BJ (cell line): ENCODE results near the gene LRRC8D. TPM values are rescaled to one million over a fixed set of nuclear protein-coding genes. Genes with fewer than 3 reads are reported as not detected.

Source experiments
- CTCF ChIA-PET: fragments of 350-600 bp; formaldehyde crosslinking; extraction: SDS; loops from one replicate; lab custom pipeline; 2021; ENCODE audit warnings: antibody characterized with exemption, inconsistent platforms; lab: Yijun Ruan, JAX
- POLR2A ChIA-PET: fragments of 300-600 bp; sonication (Branson Sonifier 250); formaldehyde crosslinking; extraction: SDS; loops from one replicate; lab custom pipeline; 2021; ENCODE audit warnings: antibody characterized with exemption; lab: Charles Lee
- DNase-seq: peaks from one replicate; pipeline ENCODE4 v3.0.0-alpha.2; 2011; ENCODE audit warnings: low read depth
- H3K27me3 ChIP-seq: 2 replicates; pipeline ENCODE4 v1.6.0; 2011; ENCODE audit warnings: low read length; ENCODE audit not compliant: control insufficient read depth, insufficient read depth
- H3K36me3 ChIP-seq: 2 replicates; pipeline ENCODE4 v1.5.1; 2011; ENCODE audit warnings: low read length; ENCODE audit not compliant: control insufficient read depth, insufficient read depth
- H3K4me3 ChIP-seq: 2 replicates; pipeline ENCODE4 v1.5.1; 2011; ENCODE audit warnings: low read depth, mild to moderate bottlenecking, control low read depth, low read length
- polyA plus RNA-seq: library from polyadenylated mRNA; depleted of rRNA; stranded (reverse); fragments of >200 nt; gene quantifications from 2 replicates; pipeline ENCODE4 v1.2.3, GENCODE V29; 2011
- TF ChIP-seq, protein P1 (sequence below): IDR thresholded peaks from 2 replicates; pipeline ENCODE4 v1.5.1; 2011; ENCODE audit warnings: low read depth, mild to moderate bottlenecking, control low read depth, inconsistent platforms, low read length, moderate library complexity; ENCODE audit not compliant: insufficient read depth

LRRC8D gene
- polyA plus RNA-seq, 1 experiment = 51.9 TPM

DNA sequence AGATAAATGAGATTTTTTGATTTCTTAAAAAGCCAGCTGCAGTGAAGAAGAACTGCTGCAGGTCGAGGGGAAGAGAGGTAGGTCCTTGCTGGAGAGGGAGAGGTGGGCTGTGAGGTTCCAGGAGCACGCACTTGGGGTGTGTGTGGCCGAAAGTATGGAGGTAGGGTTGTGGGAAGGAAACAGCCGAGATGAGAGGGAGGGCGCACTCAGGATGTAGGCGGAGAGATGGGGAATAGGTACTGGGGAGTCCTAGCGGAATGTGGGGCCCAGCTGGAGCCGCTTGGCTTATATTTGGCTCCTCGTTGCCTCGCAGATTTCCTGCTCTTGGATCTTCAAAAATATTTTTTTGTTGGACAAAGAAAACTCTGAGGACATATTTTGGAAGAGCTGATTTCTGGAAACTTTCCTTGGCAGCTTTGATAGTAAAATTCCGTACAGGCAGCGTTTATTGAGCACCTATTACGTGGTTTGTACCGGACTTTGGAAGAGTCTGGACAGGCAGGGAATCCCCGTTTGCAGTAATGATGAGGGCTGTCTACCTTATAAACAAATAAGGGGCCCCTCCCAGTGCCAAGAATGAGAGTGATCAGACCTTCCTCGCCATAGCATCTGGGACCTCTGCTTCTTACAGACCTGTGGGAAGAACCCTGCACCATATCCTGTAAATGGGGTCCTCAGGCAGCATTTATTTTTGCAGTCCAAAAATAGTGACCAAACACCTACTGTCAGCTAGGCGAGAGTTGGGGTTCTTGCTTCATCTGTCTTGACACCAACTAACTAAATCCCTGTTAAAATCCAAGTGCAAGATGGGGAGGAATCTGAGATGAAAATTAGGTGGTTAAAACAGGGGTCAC lies 1.5 kb downstream of the LRRC8D start:
- ChIA-PET CTCF (interaction anchor here (1.5 to 2.1 kb wide), 2 partner anchors 9 to 166 kb away, joined by 3 to 6 read pairs; no protein-coding TSS in a partner anchor), POLR2A (interaction anchor here (0.6 kb wide), 1 partner anchor 10 kb away, joined by 6 read pairs; no protein-coding TSS in a partner anchor)
- Histone ChIP-seq H3K27me3 (no peaks in the 10 kb centered on the region; the same call in 1 of the 2 replicates), H3K36me3 (no peaks in the 10 kb centered on the region), H3K4me3 (peak overlapping the region; percentile 77)
- TF ChIP-seq, protein P1, sequence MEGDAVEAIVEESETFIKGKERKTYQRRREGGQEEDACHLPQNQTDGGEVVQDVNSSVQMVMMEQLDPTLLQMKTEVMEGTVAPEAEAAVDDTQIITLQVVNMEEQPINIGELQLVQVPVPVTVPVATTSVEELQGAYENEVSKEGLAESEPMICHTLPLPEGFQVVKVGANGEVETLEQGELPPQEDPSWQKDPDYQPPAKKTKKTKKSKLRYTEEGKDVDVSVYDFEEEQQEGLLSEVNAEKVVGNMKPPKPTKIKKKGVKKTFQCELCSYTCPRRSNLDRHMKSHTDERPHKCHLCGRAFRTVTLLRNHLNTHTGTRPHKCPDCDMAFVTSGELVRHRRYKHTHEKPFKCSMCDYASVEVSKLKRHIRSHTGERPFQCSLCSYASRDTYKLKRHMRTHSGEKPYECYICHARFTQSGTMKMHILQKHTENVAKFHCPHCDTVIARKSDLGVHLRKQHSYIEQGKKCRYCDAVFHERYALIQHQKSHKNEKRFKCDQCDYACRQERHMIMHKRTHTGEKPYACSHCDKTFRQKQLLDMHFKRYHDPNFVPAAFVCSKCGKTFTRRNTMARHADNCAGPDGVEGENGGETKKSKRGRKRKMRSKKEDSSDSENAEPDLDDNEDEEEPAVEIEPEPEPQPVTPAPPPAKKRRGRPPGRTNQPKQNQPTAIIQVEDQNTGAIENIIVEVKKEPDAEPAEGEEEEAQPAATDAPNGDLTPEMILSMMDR = no peak
- no peak for DNase-seq

DNA sequence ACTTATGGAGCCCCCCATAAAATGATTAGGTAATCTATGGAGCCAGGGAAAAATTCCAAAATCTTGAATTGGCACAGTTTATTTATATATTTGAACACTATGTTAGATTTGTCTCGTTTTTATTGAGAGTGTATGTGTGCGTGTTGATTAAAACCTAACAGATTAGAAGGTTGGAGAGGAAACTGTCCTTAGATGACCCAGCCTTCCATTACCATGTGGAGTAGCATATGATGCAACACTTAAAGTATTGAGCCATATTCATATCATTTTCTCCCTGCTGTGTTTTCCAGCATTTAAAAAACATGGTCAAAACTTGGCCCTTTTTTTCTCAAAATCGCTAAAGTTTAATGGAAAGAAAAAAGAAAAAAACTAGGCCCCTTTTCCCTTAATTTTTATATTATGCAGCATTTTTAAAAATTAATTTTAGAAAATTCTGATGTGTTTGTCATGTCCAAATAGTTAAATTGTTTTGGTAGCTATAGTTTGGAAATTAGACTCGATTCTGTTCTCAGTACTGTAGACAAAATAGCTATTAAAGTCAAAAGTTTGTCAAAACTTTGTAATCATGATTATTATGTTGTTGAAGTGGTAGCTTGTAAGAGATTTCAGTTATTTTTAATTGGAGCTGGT lies 2.3 kb downstream of the LRRC8D start:
- TF ChIP-seq, protein P1 = no peak
- no peak for DNase-seq
- H3K27me3 ChIP-seq = no peaks in the 10 kb centered on the region
- CTCF ChIA-PET = interaction anchor here (0.9 to 2.2 kb wide), 4 partner anchors 10 to 166 kb away, joined by 3 to 7 read pairs (median 5); no protein-coding TSS in a partner anchor
- no peaks in the 10 kb centered on the region for H3K36me3 ChIP-seq
- POLR2A ChIA-PET = no interaction called here
- no peak overlapping the region for H3K4me3 ChIP-seq

DNA sequence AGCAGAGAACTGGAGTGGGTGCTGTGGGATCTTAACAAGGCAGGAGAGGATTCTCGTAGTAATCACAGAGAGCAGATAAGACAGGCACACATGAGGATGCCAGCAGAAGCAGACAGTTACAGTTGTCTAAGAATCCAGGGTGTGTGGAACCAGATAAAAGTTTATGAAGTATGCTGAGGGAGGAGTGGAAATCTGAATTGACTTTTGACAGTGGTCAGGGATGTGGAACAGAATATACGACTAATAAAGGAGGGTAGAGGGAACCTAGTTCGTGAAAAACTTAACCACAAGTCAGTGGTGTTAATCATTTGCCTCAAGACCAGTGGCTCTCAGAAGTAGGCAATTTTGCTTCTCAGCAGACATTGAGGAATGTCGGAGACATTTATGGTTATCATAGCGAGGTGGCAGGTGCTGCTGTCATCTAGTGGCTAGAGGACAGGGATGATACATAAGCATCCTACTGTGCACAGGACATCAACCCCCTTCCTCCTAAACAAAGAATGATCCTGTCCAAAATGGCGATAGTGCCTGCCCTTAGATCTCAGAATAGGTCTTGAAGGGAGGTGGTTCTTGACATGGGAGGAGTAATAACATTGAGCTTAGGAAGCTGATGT lies 3.0 kb downstream of the LRRC8D start:
- TF ChIP-seq, protein P1 = no peak
- POLR2A ChIA-PET = no interaction called here
- H3K4me3 ChIP-seq = no peak overlapping the region
- H3K36me3 ChIP-seq = no peaks in the 10 kb centered on the region
- DNase-seq = no peak
- H3K27me3 ChIP-seq = no peaks in the 10 kb centered on the region
- CTCF ChIA-PET = interaction anchor here (0.9 to 2.2 kb wide), 6 partner anchors 11 to 119 kb away, joined by 3 to 8 read pairs (median 4); no protein-coding TSS in a partner anchor

DNA sequence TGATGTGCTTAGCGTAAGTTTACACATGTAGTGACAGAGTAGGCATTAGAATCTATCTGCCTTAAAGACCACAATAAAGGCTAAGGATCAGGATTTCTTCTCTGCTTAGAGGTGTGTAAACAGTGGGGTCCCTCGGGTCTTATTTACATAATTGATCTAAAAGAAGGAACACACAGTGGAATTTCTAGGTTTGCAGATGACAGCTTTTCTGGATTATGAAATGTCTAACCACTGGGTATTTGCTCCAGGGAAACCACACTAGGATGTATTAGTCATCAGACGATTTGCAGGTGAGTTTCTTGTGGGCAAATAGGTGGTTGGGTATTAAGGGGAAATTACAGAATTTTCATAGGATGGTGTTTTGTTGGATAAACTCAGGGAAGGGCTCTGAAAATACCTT lies 5.8 kb downstream of the LRRC8D start:
- ChIA-PET POLR2A (no interaction called here), CTCF (interaction anchor here (1.0 to 2.3 kb wide), 4 partner anchors 9 to 161 kb away, joined by 3 to 6 read pairs (median 3); no protein-coding TSS in a partner anchor)
- DNase-seq = no peak
- no peaks in the 10 kb centered on the region for H3K27me3 ChIP-seq
- TF ChIP-seq, protein P1 = no peak
- H3K4me3 ChIP-seq = no peak overlapping the region
- H3K36me3 ChIP-seq = no peaks in the 10 kb centered on the region
